Measurements from ENCODE around the gene CALR. TPM values are rescaled to one million over a fixed set of nuclear protein-coding genes. Genes with fewer than 3 reads are reported as not detected.
A peak's percentile ranks its signal among the peaks of the same experiment; 100 is the strongest.

CALR gene
- total RNA-seq, 4 donors from 2014 or later: 262 to 577 (median 513) TPM

DNA sequence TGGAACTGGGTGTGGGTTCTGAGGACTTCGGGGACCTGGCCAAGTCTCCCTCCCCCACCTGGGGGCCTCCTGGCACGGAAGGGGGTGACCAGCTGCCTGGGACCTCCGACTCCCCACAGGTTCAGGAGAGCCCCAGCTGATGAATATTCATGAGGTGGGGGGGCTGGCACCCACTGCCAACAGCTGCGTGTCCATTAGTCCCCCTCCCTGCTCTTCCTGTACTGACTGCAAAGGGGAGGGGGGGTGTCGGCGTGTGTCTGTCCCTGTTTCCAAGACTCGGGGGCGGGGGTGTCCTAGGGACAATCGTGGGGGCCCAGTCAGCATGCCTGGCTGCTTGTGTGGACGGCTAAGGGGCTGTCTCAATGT lies 46.3 kb downstream of the CALR start:
- TF ChIP-seq CTCF (IDR thresholded peaks at IDR 0.05) (no peak), POLR2A (IDR thresholded peaks at IDR 0.05) (no peak)
- Histone ChIP-seq H3K36me3 (no peaks in the 10 kb centered on the region), H3K27ac (peak overlapping the region in 1 of 4 donors; percentile 62), H3K4me3 (no peak overlapping the region), H3K9me3 (no peaks in the 10 kb centered on the region), H3K27me3 (no peaks in the 10 kb centered on the region), H3K4me1 (peaks cover 0 to 22% (median 0%) of the 10 kb centered on the region in 3 donors)
- WGBS, 2 donors: 33 to 40% methylated on average over 2 of the region's 10 CpGs
- intact Hi-C loops (cut with DNase I): loop anchor here (5.0 kb wide), 2 partner anchors 78 to 108 kb away; no protein-coding TSS in a partner anchor
- DNase-seq: no peak

DNA sequence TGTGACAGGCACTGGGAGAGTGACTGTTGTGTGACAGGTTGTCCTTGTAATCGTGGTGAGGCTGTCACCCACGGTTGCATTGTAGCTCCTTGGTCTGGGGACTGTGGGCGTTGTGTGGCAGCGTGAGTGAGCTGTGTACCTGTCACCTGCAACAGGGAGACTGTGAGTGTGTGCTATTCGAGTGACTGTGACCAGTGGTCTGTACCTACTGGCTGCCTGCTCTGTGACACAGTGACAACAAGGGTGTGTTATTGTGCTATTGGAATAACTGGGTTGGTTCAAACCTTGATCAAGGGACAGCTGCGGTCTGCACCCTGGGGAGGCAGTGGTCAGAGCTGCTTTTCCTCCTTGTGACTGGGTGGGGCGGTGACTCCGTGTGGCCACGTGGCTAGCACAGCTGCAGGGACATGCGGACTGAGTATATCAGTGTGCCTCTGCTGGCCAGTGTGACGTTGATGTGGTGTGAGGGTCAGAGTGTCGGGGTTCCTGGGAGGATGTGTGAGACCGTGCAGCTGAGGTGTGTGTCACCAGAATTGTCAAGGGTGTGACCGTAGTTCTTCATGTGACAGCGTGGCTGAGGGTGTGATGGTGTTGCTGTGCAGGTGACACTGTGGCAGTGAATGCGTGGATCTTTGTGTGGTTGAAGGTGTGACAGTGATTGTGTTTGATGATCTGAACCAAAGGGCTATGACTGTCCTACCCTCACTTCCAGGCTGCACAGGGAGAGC lies 46.8 kb downstream of the CALR start:
- Histone ChIP-seq H3K36me3 (no peaks in the 10 kb centered on the region), H3K4me1 (peaks cover 0 to 22% (median 0%) of the 10 kb centered on the region in 3 donors), H3K4me3 (no peak overlapping the region), H3K27me3 (no peaks in the 10 kb centered on the region), H3K27ac (peak overlapping the region in 1 of 4 donors; percentile 62), H3K9me3 (no peaks in the 10 kb centered on the region)
- TF ChIP-seq POLR2A (IDR thresholded peaks at IDR 0.05): no peak
- 68% methylated on average over 11 to 16 of the region's 16 CpGs for WGBS, 2 donors
- no peak for DNase-seq
- intact Hi-C loops (cut with DNase I): no loop called here

GRCh38 chr19:12986726-12987125 lies 48.3 kb downstream of the CALR start:
- Histone ChIP-seq H3K4me3 (no peak overlapping the region), H3K4me1 (peaks cover 0 to 22% (median 0%) of the 10 kb centered on the region in 3 donors), H3K27ac (no peak overlapping the region), H3K9me3 (no peaks in the 10 kb centered on the region), H3K27me3 (no peaks in the 10 kb centered on the region), H3K36me3 (no peaks in the 10 kb centered on the region)
- no peak for DNase-seq
- TF ChIP-seq POLR2A (IDR thresholded peaks at IDR 0.05): no peak
- TF ChIP-seq CTCF (IDR thresholded peaks at IDR 0.05): no peak
- intact Hi-C loops (cut with DNase I): no loop called here
- 96 to 100% methylated on average over 3 to 12 of the region's 12 CpGs for WGBS, 2 donors

- WGBS, 2 donors: 70 to 71% methylated on average over 2 to 3 of the region's 3 CpGs
- Histone ChIP-seq H3K4me3 (no peak overlapping the region), H3K36me3 (no peaks in the 10 kb centered on the region), H3K9me3 (no peaks in the 10 kb centered on the region), H3K4me1 (peaks cover 0 to 22% (median 0%) of the 10 kb centered on the region in 3 donors), H3K27ac (no peak overlapping the region), H3K27me3 (no peaks in the 10 kb centered on the region)
- intact Hi-C loops (cut with DNase I): no loop called here
- TF ChIP-seq CTCF (IDR thresholded peaks at IDR 0.05) (no peak), POLR2A (IDR thresholded peaks at IDR 0.05) (no peak)
- DNase-seq: no peak
These were observed 48.8 kb downstream of the CALR start for GRCh38 chr19:12987190-12987589.

GRCh38 chr19:12987781-12988180 lies 49.4 kb downstream of the CALR start:
- intact Hi-C loops (cut with DNase I): no loop called here
- no peaks in the 10 kb centered on the region for H3K36me3 ChIP-seq

More at GRCh38 chr19:12987781-12988180, 49.4 kb downstream of the CALR start:
- Histone ChIP-seq H3K9me3 (no peaks in the 10 kb centered on the region), H3K4me1 (peaks cover 0 to 22% (median 0%) of the 10 kb centered on the region in 3 donors), H3K27me3 (no peaks in the 10 kb centered on the region), H3K27ac (no peak overlapping the region), H3K4me3 (no peak overlapping the region)
- 34 to 36% methylated on average over 4 of the region's 10 CpGs for WGBS, 2 donors
- TF ChIP-seq CTCF (IDR thresholded peaks at IDR 0.05): no peak
- no peak for TF ChIP-seq POLR2A (IDR thresholded peaks at IDR 0.05)
- DNase-seq: no peak
